ENCODE data around the gene RPL22. TPM values are rescaled to one million over a fixed set of nuclear protein-coding genes. Genes with fewer than 3 reads are reported as not detected.
A peak's percentile ranks its signal among the peaks of the same experiment; 100 is the strongest.

Gene RPL22
- total and polyA plus RNA-seq, 2 of the 4 experiments (the other 2 are of a cell fraction), result 26.2 to 131 TPM

GRCh38 chr1:6198646-6199297, 623 bp downstream of the RPL22 start:
- intact Hi-C loops (cut with micrococcal nuclease), result loop anchor here (2.0 to 5.0 kb wide), 2 partner anchors 36 to 81 kb away; partner anchors contain the start of gene ICMT
- no peak for TF ChIP-seq BHLHE40 (IDR thresholded peaks at IDR 0.05; ENCODE audit: low read depth, low read length)
- TF ChIP-seq RCOR1 (IDR thresholded peaks at IDR 0.05; ENCODE audit: insufficient replicate concordance, low read length), result no peak
- no peak for TF ChIP-seq MAFK (IDR thresholded peaks at IDR 0.05; ENCODE audit: low read depth, low read length)
- TF ChIP-seq NFE2L2 (IDR thresholded peaks at IDR 0.05; ENCODE audit: low read depth, low read length), result no peak
- no peak for TF ChIP-seq RFX5 (IDR thresholded peaks at IDR 0.05; ENCODE audit: low read depth, low read length)
- TF ChIP-seq SMC3 (IDR thresholded peaks at IDR 0.05; ENCODE audit: low read depth, low read length), result no peak
- TF ChIP-seq, protein P1, sequence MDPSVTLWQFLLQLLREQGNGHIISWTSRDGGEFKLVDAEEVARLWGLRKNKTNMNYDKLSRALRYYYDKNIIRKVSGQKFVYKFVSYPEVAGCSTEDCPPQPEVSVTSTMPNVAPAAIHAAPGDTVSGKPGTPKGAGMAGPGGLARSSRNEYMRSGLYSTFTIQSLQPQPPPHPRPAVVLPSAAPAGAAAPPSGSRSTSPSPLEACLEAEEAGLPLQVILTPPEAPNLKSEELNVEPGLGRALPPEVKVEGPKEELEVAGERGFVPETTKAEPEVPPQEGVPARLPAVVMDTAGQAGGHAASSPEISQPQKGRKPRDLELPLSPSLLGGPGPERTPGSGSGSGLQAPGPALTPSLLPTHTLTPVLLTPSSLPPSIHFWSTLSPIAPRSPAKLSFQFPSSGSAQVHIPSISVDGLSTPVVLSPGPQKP (IDR thresholded peaks at IDR 0.05; ENCODE audit: borderline replicate concordance, low read depth, low read length), result no peak
- TF ChIP-seq, protein P2, sequence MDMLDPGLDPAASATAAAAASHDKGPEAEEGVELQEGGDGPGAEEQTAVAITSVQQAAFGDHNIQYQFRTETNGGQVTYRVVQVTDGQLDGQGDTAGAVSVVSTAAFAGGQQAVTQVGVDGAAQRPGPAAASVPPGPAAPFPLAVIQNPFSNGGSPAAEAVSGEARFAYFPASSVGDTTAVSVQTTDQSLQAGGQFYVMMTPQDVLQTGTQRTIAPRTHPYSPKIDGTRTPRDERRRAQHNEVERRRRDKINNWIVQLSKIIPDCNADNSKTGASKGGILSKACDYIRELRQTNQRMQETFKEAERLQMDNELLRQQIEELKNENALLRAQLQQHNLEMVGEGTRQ (IDR thresholded peaks at IDR 0.05; ENCODE audit: low read depth, low read length), result no peak
- no peak for TF ChIP-seq MAZ (IDR thresholded peaks at IDR 0.05; ENCODE audit: borderline replicate concordance, low read depth, low read length)
- no peak for TF ChIP-seq MXI1 (IDR thresholded peaks at IDR 0.05; ENCODE audit: borderline replicate concordance, low read depth, low read length)
- no peak for TF ChIP-seq FOS (IDR thresholded peaks at IDR 0.05; ENCODE audit: low read depth, low read length)
- TF ChIP-seq CHD1 (IDR thresholded peaks at IDR 0.05; ENCODE audit: low read depth, low read length), result no peak
- TF ChIP-seq, protein P3, sequence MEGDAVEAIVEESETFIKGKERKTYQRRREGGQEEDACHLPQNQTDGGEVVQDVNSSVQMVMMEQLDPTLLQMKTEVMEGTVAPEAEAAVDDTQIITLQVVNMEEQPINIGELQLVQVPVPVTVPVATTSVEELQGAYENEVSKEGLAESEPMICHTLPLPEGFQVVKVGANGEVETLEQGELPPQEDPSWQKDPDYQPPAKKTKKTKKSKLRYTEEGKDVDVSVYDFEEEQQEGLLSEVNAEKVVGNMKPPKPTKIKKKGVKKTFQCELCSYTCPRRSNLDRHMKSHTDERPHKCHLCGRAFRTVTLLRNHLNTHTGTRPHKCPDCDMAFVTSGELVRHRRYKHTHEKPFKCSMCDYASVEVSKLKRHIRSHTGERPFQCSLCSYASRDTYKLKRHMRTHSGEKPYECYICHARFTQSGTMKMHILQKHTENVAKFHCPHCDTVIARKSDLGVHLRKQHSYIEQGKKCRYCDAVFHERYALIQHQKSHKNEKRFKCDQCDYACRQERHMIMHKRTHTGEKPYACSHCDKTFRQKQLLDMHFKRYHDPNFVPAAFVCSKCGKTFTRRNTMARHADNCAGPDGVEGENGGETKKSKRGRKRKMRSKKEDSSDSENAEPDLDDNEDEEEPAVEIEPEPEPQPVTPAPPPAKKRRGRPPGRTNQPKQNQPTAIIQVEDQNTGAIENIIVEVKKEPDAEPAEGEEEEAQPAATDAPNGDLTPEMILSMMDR (conservative IDR thresholded peaks at IDR 0.05; ENCODE audit: low read depth, low read length), result no peak
- no peak for TF ChIP-seq CEBPB (IDR thresholded peaks at IDR 0.05; ENCODE audit: low read depth, low read length)

More at GRCh38 chr1:6198646-6199297, 623 bp downstream of the RPL22 start:
- H4K5ac ChIP-seq (ENCODE audit: low read depth, low read length), result peak overlapping the region; percentile 46
- no peak overlapping the region for H2BK20ac ChIP-seq (ENCODE audit: low read depth, low read length)
- no peaks in the 10 kb centered on the region for H3K9me3 ChIP-seq (ENCODE audit: control insufficient read depth, insufficient read depth, low read length)
- in situ Hi-C loops (cut with MboI; ENCODE audit: low sequenced_read_pairs) (no loop called here), dilution Hi-C loops (cut with HindIII; ENCODE audit: low sequenced_read_pairs, unreplicated experiment) (no loop called here)
- H4K91ac ChIP-seq (ENCODE audit: insufficient read depth, low read depth, low read length), result peak overlapping the region; percentile 20; the same call in 1 of the 2 replicates
- H2AK9ac ChIP-seq (replicated peaks; ENCODE audit: low read depth, low read length, poor library complexity), result peak overlapping the region; percentile 99
- peaks cover 22% of the 10 kb centered on the region; the same call in 1 of the 2 replicates for H4K20me1 ChIP-seq (ENCODE audit: insufficient read depth, low read length)
- DNase-seq (no peak), ATAC-seq (ENCODE audit: low read depth) (peak; percentile 5)
- no peak overlapping the region for H2BK15ac ChIP-seq (ENCODE audit: low read depth, low read length)
- no peaks in the 10 kb centered on the region for H3K27me3 ChIP-seq (ENCODE audit: control insufficient read depth, insufficient read depth, low read length)
- H3K36me3 ChIP-seq (ENCODE audit: control insufficient read depth, insufficient read depth, low read length), result peaks cover 13% of the 10 kb centered on the region
- H3K9me1 ChIP-seq (ENCODE audit: insufficient read depth, low read length), result peaks cover 11% of the 10 kb centered on the region
- peak overlapping the region; percentile 79 for H3K14ac ChIP-seq (replicated peaks; ENCODE audit: low read depth, low read length)
- H3K4me1 ChIP-seq (ENCODE audit: control insufficient read depth, insufficient read depth, low read length), result peaks cover 4% of the 10 kb centered on the region; the same call in 1 of the 2 replicates
- H3K4me3 ChIP-seq (ENCODE audit: insufficient read depth, low read depth, low read length), result peak overlapping the region; percentile 70
- H3K18ac ChIP-seq (ENCODE audit: low read depth, low read length), result no peak overlapping the region
- peak overlapping the region; percentile 66 for H3K56ac ChIP-seq (ENCODE audit: extremely low read depth, insufficient read depth, low read length)
- H3K79me1 ChIP-seq (ENCODE audit: low read depth in 1 of 2, low read length in 2 of 2), result peaks cover 11 to 44% of the 10 kb centered on the region in 2 experiments
- 0% methylated on average over 8 of the region's 31 CpGs; no CpG with 5 or more reads in 1 of the 2 experiments for WGBS, 2 experiments (ENCODE audit: extremely low coverage in 2 of 2, insufficient read length in 1 of 2)
- BruUV-seq (replicated peaks), result no TSS peak
- H3K4me2 ChIP-seq (ENCODE audit: low read depth, low read length), result peak overlapping the region; percentile 95
- H4K8ac ChIP-seq (ENCODE audit: low read depth in 2 of 2, low read length in 2 of 2), result peak overlapping the region; percentile 1 to 67; a peak in 3 of 4 replicates
- H2BK120ac ChIP-seq (ENCODE audit: low read depth, low read length), result no peak overlapping the region
- ChIA-PET POLR2A (ENCODE audit: unreplicated experiment) (no interaction called here), CTCF (interaction anchor here (1.3 kb wide), 1 partner anchor 13 kb away, joined by 5 read pairs; no protein-coding TSS in a partner anchor)
- peak overlapping the region; percentile 75 for H3K27ac ChIP-seq (ENCODE audit: insufficient read depth, low read length)
- peak overlapping the region; percentile 62 for H3K23ac ChIP-seq (ENCODE audit: low read depth, low read length)
- peak overlapping the region; percentile 79 for H3K9ac ChIP-seq (ENCODE audit: low read depth, low read length)
- peak overlapping the region; percentile 69 for H2AK5ac ChIP-seq (ENCODE audit: low read depth, low read length)
- H2BK5ac ChIP-seq (ENCODE audit: low read depth, low read length, poor library complexity, severe bottlenecking), result peak overlapping the region; percentile 73
- H2AFZ ChIP-seq (replicated peaks; ENCODE audit: low read length, poor library complexity), result peak overlapping the region; percentile 95
- peak overlapping the region; percentile 76 for H3K4ac ChIP-seq (ENCODE audit: low read depth, low read length)

Data from IMR-90 (cell line).